HEK293T (cell line): ENCODE data around the gene TCF25.

Experiments used
- CTCF ChIA-PET: fragments of 350-600 bp; formaldehyde crosslinking; extraction: SDS; loops from one replicate; lab custom pipeline; 2021; ENCODE audit warnings: antibody characterized with exemption, inconsistent platforms; lab: Yijun Ruan, JAX
- POLR2A ChIA-PET: fragments of 350-600 bp; formaldehyde crosslinking; extraction: SDS; loops from one replicate; lab custom pipeline; 2020; ENCODE audit warnings: antibody characterized with exemption, inconsistent platforms; lab: Yijun Ruan, JAX
- DNase-seq: peaks from one replicate; pipeline ENCODE4 v3.0.0; 2012; ENCODE audit warnings: mixed read lengths; ENCODE audit errors: extremely low spot score
- ARNT ChIP-seq: fragments of 450-650 bp; IDR thresholded peaks from 2 replicates; pipeline ENCODE4 v1.6.1; 2017; ENCODE audit warnings: mild to moderate bottlenecking
- BHLHE40 ChIP-seq: fragments of 450-650 bp; IDR thresholded peaks from 2 replicates; pipeline ENCODE4 v1.6.1; 2016; ENCODE audit warnings: mild to moderate bottlenecking, moderate library complexity, borderline replicate concordance
- CTBP1 ChIP-seq: fragments of 450-650 bp; IDR thresholded peaks from 2 replicates; pipeline ENCODE4 v1.6.1; 2016; ENCODE audit warnings: borderline replicate concordance
- ELF4 ChIP-seq: fragments of 450-650 bp; IDR thresholded peaks from 2 replicates; pipeline ENCODE4 v1.6.1; 2017; ENCODE audit warnings: antibody characterized with exemption
- FOXA1 ChIP-seq: fragments of 450-650 bp; IDR thresholded peaks from 2 replicates; pipeline ENCODE4 v1.6.1; 2016; ENCODE audit warnings: mild to moderate bottlenecking
- FOXK2 ChIP-seq: fragments of 450-650 bp; IDR thresholded peaks from 2 replicates; pipeline ENCODE4 v1.6.1; 2016; ENCODE audit warnings: mild to moderate bottlenecking
- FOXM1 ChIP-seq: fragments of 450-650 bp; IDR thresholded peaks from 2 replicates; pipeline ENCODE4 v1.6.1; 2017; ENCODE audit warnings: mild to moderate bottlenecking, borderline replicate concordance
- HDGF ChIP-seq: fragments of 450-650 bp; IDR thresholded peaks from 2 replicates; pipeline ENCODE4 v1.6.1; 2017; ENCODE audit warnings: antibody characterized with exemption, borderline replicate concordance
- L3MBTL2 ChIP-seq: fragments of 450-650 bp; conservative IDR thresholded peaks from 2 replicates; pipeline ENCODE4 v1.6.1; 2016; ENCODE audit warnings: mild to moderate bottlenecking
- LEF1 ChIP-seq: fragments of 450-650 bp; IDR thresholded peaks from 2 replicates; pipeline ENCODE4 v1.6.1; 2017; ENCODE audit warnings: mild to moderate bottlenecking, borderline replicate concordance
- NFRKB ChIP-seq: fragments of 450-650 bp; IDR thresholded peaks from 2 replicates; pipeline ENCODE4 v1.6.1; 2016; ENCODE audit warnings: mild to moderate bottlenecking, moderate library complexity
- SP1 ChIP-seq: fragments of 450-650 bp; IDR thresholded peaks from 2 replicates; pipeline ENCODE4 v1.6.1; 2017
- SUZ12 ChIP-seq: fragments of 450-650 bp; IDR thresholded peaks from 2 replicates; pipeline ENCODE4 v1.6.1; 2016; ENCODE audit warnings: mild to moderate bottlenecking
- TARDBP ChIP-seq: fragments of 450-650 bp; IDR thresholded peaks from 2 replicates; pipeline ENCODE4 v1.6.1; 2016
- ZNF384 ChIP-seq: fragments of 450-650 bp; IDR thresholded peaks from 2 replicates; pipeline ENCODE4 v1.6.1; 2016
- TF ChIP-seq, protein P1 (sequence below): fragments of 450-650 bp; IDR thresholded peaks from 2 replicates; pipeline ENCODE4 v1.6.1; 2016

TCF25 gene

DNA sequence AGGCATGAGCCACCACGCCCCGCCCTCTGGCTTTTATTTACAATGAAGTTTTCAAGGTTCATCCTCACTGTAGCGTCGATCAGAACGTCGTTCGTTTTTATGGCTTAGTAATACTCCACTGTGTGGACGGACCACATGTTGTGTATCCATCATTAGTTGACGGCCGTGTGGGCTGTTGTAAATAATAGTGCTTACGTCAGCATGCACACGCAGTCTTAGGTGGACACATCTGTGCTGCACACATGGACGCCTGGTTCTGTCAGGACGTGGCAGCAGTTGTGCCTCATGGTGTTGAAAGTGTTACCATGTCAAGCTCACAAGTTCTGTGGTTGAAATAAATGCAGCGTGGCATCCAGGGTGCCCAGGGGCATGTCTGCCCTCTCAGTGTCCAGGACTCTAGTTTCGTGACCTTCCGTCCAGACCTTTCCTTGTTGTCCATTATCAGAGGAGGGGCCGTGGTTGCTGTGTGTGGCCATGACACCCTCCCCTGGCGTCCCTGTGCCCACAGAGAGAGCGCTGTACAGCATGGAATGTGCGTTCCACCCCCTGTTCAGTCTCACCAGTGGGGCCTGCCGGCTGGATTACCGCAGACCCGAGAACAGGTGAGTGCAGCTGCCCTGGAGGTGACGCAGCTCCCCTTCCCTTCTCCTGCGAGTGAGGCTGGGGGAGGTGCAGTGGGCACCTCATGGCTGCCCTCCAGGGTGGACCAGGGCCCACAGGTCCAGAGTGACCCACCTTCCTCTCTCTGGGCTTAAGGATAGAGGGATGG lies 22.3 kb downstream of the TCF25 start:
- DNase-seq: no peak
- ChIA-PET POLR2A (interaction anchor here (1.5 to 1.6 kb wide), 2 partner anchors 22 kb away, joined by 4 to 5 read pairs; partner anchors contain the start of gene TCF25), CTCF (interaction anchor here (0.9 kb wide), 1 partner anchor 13 kb away, joined by 3 read pairs; no protein-coding TSS in a partner anchor)
- TF ChIP-seq ARNT: no peak

DNA sequence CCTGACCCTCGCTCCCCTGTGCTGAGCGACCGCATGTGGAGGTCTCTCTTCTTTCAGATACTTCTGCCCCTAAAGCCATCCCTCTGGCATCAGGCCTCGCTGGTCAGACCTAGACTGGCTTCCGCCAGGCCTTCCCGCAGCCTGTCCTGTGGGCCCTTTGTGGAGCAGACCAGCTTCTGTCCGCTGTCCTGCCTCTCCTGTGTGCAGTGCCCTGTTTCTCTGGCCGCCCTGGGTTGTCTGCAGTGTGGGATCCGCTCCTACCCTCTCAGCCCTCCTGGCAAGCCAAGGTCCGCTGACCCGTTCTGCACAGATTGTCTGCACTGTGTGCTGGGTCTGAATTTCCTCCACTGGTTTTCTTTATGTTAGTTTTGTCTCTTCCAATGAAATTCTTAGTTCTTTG lies 23.8 kb downstream of the TCF25 start:
- ChIA-PET POLR2A (interaction anchor here (1.6 kb wide), 1 partner anchor 23 kb away, joined by 5 read pairs; the partner anchor contains the start of gene TCF25), CTCF (interaction anchor here (1.4 kb wide), 1 partner anchor 13 kb away, joined by 3 read pairs; no protein-coding TSS in a partner anchor)

DNA sequence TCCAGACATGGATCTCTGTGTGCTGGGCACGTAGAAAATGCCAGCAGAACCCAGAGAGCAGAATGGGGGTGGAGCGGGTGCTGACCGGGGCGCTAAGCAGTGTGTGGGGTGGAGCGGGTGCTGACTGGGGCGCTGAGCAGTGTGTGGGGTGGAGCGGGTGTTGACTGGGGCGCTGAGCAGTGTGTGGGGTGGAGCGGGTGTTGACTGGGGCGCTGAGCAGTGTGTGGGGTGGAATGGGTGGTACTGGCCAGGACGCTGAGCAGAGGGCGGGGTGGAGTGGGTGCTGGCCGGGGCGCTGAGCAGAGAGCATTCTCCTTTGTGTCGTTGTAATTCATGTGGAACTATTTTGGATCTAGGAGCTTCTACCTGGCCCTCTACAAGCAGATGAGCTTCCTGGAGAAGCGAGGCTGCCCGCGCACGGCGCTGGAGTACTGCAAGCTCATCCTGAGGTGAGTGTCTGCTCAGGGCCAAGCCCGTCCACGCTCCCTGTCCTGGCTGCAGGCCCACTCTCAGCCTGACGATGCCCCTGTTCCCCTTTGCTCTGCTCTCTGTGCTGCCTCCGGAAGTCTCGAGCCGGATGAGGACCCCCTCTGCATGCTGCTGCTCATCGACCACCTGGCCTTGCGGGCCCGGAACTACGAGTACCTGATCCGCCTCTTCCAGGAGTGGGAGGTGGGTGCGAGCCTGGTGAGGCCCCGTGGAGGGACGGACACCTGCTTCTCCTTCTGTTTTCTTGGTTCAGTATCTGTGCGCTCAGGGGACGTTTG lies 25.0 kb downstream of the TCF25 start:
- POLR2A ChIA-PET: no interaction called here
- TF ChIP-seq FOXA1: no peak
- no peak for TF ChIP-seq CTBP1
- no peak for TF ChIP-seq ZNF384
- TF ChIP-seq SP1: no peak
- TF ChIP-seq FOXM1: no peak
- no peak for TF ChIP-seq L3MBTL2
- TF ChIP-seq TARDBP: no peak
- TF ChIP-seq ELF4: no peak
- CTCF ChIA-PET: interaction anchor here (0.7 to 1.4 kb wide), 2 partner anchors 12 to 25 kb away, joined by 3 read pairs; partner anchors contain the start of gene TCF25
- DNase-seq: no peak

More for the DNA sequence above, 23.8 kb downstream of the TCF25 start:
- DNase-seq: no peak
- TF ChIP-seq ZNF384 (no peak), L3MBTL2 (no peak), CTBP1 (no peak), ARNT (no peak), FOXK2 (no peak), TARDBP (no peak), BHLHE40 (no peak), FOXA1 (no peak)

DNA sequence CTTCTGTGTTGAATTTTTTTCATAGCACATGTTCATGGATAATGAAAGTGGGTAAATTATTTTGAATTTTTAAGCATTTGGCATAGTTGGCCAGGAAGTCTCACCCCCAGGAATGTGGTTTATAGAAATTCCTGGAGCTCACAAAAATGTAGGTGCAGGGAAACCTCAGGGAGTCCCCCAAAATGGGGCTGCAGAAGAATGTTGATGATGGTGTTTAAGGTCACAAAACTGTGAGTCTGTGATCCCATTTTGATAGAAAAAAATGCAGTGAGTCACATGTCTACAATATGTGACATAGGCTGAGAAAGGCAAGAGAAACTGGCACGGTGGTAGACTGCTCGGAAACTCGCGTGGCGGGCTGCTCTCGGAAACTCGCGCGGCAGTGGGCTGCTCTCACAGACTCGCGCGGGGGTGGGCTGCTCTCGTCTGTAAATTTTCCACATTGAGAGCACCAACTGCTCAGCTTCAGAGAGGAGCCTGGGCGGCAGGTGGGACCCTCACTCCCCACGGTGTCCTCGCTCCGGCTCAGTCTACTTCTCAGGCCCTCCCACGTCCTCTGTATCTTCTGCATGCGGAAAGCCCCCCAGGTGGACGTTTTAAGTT lies 26.6 kb downstream of the TCF25 start:
- no peak for DNase-seq
- TF ChIP-seq ZNF384: no peak
- no peak for TF ChIP-seq ELF4
- no peak for TF ChIP-seq BHLHE40
- TF ChIP-seq SP1: no peak
- no peak for TF ChIP-seq FOXM1
- no peak for TF ChIP-seq NFRKB
- TF ChIP-seq CTBP1: no peak
- TF ChIP-seq TARDBP: no peak
- TF ChIP-seq HDGF: no peak
- no peak for TF ChIP-seq LEF1
- CTCF ChIA-PET: no interaction called here
- POLR2A ChIA-PET: no interaction called here

DNA sequence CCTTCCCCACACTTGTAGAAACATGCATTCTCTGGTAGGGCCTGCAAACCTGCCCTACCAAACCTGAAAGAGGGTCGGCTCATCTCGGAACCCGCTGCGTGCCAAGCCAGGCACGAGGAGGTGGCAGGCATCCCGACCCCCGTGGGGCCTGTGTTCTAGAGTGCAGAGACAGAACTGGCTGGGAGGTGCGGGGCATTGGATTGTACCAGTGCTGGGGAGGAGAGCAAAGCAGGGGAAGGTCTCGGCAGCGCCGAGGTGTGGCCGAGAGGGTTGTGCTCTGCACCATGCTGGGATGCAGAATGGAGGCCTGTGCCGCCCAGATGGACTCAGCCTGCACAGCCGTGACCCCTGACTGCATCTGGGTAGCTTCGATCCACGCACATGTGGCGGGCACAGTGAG lies 27.5 kb downstream of the TCF25 start:
- CTCF ChIA-PET: no interaction called here
- no peak for TF ChIP-seq TARDBP
- no peak for TF ChIP-seq FOXK2
- TF ChIP-seq SP1: no peak
- TF ChIP-seq HDGF: no peak
- no peak for TF ChIP-seq ZNF384
- TF ChIP-seq FOXM1: no peak
- no peak for TF ChIP-seq FOXA1
- no peak for DNase-seq
- POLR2A ChIA-PET: no interaction called here

DNA sequence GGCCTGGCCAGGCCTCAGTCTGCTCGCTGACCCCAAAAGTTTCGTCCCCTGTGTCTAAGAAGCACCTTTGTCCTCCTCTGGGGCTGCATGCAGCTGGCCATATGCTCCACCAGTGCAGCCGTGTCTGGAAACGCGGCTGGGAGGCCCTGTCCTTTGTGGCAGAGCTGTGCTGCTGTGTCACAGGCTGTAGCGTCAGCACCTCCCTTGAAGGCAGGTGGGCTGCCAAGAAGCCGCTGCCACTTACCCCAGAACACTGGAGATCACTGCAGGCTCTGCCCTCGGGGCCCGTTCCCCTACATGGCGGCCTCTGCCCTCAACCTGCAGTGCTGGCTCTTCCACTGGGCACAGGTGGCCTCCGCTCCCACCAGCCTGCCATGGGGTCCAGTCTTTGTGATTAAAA lies 29.6 kb downstream of the TCF25 start:
- DNase-seq: no peak
- ChIA-PET CTCF (no interaction called here), POLR2A (no interaction called here)
- no peak for TF ChIP-seq NFRKB
- TF ChIP-seq L3MBTL2: no peak
- no peak for TF ChIP-seq FOXA1
- TF ChIP-seq ZNF384: no peak
- TF ChIP-seq HDGF: no peak
- TF ChIP-seq LEF1: no peak
- no peak for TF ChIP-seq SP1
- no peak for TF ChIP-seq SUZ12
- TF ChIP-seq FOXK2: no peak
- no peak for TF ChIP-seq TARDBP
- no peak for TF ChIP-seq FOXM1
- TF ChIP-seq CTBP1: no peak
- no peak for TF ChIP-seq ELF4
- TF ChIP-seq ARNT: no peak
- TF ChIP-seq, protein P1, sequence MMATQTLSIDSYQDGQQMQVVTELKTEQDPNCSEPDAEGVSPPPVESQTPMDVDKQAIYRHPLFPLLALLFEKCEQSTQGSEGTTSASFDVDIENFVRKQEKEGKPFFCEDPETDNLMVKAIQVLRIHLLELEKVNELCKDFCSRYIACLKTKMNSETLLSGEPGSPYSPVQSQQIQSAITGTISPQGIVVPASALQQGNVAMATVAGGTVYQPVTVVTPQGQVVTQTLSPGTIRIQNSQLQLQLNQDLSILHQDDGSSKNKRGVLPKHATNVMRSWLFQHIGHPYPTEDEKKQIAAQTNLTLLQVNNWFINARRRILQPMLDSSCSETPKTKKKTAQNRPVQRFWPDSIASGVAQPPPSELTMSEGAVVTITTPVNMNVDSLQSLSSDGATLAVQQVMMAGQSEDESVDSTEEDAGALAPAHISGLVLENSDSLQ: no peak
- no peak for TF ChIP-seq BHLHE40

DNA sequence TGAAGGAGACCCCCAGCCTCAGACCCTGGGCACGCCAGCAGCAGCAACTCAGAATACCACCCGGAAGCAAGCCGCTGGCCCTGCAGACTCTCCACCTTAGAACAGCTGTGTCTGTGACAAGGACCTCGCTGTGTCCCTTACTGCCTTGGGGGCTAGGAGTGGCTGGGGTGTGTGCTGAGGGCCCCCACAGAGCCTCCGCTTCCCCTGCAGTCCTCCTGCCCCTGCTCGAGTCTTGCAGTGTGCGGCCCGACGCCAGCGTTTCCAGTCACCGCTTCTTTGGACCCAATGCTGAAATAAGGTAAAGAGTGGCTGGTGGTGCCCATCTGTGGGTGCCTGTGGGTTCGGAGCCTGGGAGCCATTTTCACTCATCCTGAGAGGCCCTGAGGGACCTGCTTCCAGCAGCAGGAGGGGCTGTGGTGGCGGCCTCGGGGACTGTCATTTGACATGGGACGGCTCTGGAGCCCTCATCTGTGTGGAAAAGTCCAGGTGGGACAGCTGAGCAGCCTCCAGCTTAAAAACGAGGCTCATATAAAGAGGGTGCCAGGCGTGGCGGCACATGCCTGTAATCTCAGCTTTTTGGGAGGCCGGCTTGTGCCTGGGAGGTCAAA lies 30.6 kb downstream of the TCF25 start:
- TF ChIP-seq FOXM1 (no peak), FOXK2 (no peak), LEF1 (no peak), SP1 (no peak), L3MBTL2 (no peak), NFRKB (no peak), ELF4 (no peak), FOXA1 (no peak), ARNT (no peak), ZNF384 (no peak), BHLHE40 (no peak)
- ChIA-PET CTCF (no interaction called here), POLR2A (interaction anchor here (1.1 kb wide), 1 partner anchor 31 kb away, joined by 4 read pairs; the partner anchor contains the start of gene TCF25)
- no peak for DNase-seq
